HG03575 (cell line): ENCODE measurements around the gene EIF4H.

Source experiments
- ATAC-seq: cut with Tn5 transposase; IDR thresholded peaks from one replicate; pipeline ENCODE4 v1.9.1; 2021; ENCODE audit not compliant: unreplicated experiment, insufficient number of reproducible peaks, low FRiP score; ENCODE audit errors: extremely low read depth

Gene EIF4H

GRCh38 chr7:74246497-74246896 is 72.3 kb downstream of the EIF4H start:
- ATAC-seq: no peak
